Measurements from ENCODE around the gene TSFM. TPM values are rescaled to one million over a fixed set of nuclear protein-coding genes. Genes with fewer than 3 reads are reported as not detected.
A peak's percentile ranks its signal among the peaks of the same experiment; 100 is the strongest.

TSFM gene
- total and polyA plus RNA-seq, 2 of the 4 experiments (the other 2 are of a cell fraction) = 11.5 to 14.0 TPM

DNA sequence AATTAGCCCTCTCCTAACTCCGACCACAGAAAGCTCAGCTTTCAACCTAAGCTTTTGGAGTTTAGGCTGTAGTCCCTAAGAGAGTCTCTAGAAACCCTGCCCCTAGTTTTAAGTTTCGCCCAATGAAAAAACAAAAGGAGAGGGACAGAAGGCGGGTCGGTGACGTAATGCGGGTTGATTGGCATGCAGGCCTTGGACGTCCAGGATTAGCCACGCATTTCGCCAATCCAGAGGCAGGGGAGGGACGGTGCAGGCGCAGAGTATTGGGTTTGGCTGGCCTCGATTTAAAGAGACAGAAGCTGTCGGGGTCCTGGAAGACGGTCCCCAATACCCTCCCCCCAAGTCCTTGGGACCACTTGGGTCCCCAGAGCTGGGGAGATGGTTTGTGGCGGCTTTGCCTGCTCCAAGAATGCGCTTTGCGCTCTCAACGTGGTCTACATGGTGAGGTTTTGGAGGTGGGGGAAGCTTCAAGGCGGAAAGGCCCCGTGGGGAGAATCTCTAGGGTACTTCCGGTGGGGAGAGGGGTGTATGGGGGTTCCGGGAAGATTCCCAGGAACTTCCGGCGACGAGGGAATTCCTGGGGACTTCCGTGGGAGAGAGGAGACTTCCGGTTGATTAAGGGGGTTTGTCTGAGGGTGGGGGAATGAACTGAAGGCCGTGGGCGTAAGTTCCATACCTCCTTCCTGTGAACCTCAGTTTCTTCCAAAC, 37.7 kb upstream of the TSFM start, which contains the start of gene TSPAN31:
Gene TSPAN31, plus strand, starts transcription at position 263 of the 708 bp plus-strand sequence. Its CDS starts 116 bp downstream, at position 379.
- Histone ChIP-seq H2BK5ac (ENCODE audit: low read depth, low read length, poor library complexity, severe bottlenecking) (peak within 1 kb of the TSS; percentile 92), H3K27ac (ENCODE audit: insufficient read depth, low read length) (peak within 1 kb of the TSS; percentile 93), H2AK9ac (replicated peaks; ENCODE audit: low read depth, low read length, poor library complexity) (peak within 1 kb of the TSS; percentile 99), H3K4me3 (ENCODE audit: insufficient read depth, low read depth, low read length) (peak within 1 kb of the TSS; percentile 69), H3K4ac (ENCODE audit: low read depth, low read length) (peak within 1 kb of the TSS; percentile 100), H4K91ac (ENCODE audit: insufficient read depth, low read depth, low read length) (peak within 1 kb of the TSS; percentile 96), H2BK15ac (ENCODE audit: low read depth, low read length) (peak within 1 kb of the TSS; percentile 9; the same call in 1 of the 3 replicates), H3K9me1 (ENCODE audit: insufficient read depth, low read length) (peaks cover 6% of the 10 kb centered on the region), H3K36me3 (ENCODE audit: control insufficient read depth, insufficient read depth, low read length) (peaks cover 14% of the 10 kb centered on the region), H3K14ac (replicated peaks; ENCODE audit: low read depth, low read length) (peak within 1 kb of the TSS; percentile 100), H2BK20ac (ENCODE audit: low read depth, low read length) (peak within 1 kb of the TSS; percentile 28; the same call in 1 of the 2 replicates), H3K56ac (ENCODE audit: extremely low read depth, insufficient read depth, low read length) (peak within 1 kb of the TSS; percentile 97), H3K9me3 (ENCODE audit: control insufficient read depth, insufficient read depth, low read length) (no peaks in the 10 kb centered on the region), H3K18ac (ENCODE audit: low read depth, low read length) (peak within 1 kb of the TSS; percentile 89), H3K9ac (ENCODE audit: low read depth, low read length) (peak within 1 kb of the TSS; percentile 90), H3K27me3 (ENCODE audit: control insufficient read depth, insufficient read depth, low read length) (peaks cover 22% of the 10 kb centered on the region), H4K5ac (ENCODE audit: low read depth, low read length) (peak within 1 kb of the TSS; percentile 91), H3K79me1 (ENCODE audit: low read depth in 1 of 2, low read length in 2 of 2) (peaks cover 13 to 36% of the 10 kb centered on the region in 2 experiments; a peak in 3 of 4 replicates), H2AFZ (replicated peaks; ENCODE audit: low read length, poor library complexity) (peak within 1 kb of the TSS; percentile 96), H2AK5ac (ENCODE audit: low read depth, low read length) (peak within 1 kb of the TSS; percentile 98), H4K20me1 (ENCODE audit: insufficient read depth, low read length) (no peaks in the 10 kb centered on the region), H3K4me1 (ENCODE audit: control insufficient read depth, insufficient read depth, low read length) (peaks cover 3% of the 10 kb centered on the region), H3K23ac (ENCODE audit: low read depth, low read length) (peak within 1 kb of the TSS; percentile 98), H3K4me2 (ENCODE audit: low read depth, low read length) (peak within 1 kb of the TSS; percentile 94), H2BK120ac (ENCODE audit: low read depth, low read length) (peak within 1 kb of the TSS; percentile 83), H4K8ac (ENCODE audit: low read depth in 2 of 2, low read length in 2 of 2) (peak within 1 kb of the TSS; percentile 74 to 100)
- 0% methylated on average over 12 of the region's 29 CpGs; no CpG with 5 or more reads in 1 of the 2 experiments for WGBS, 2 experiments (ENCODE audit: extremely low coverage in 2 of 2, insufficient read length in 1 of 2)
- dilution Hi-C loops (cut with HindIII; ENCODE audit: low sequenced_read_pairs, unreplicated experiment) = no loop called here
- ChIA-PET CTCF (interaction anchor here (1.9 kb wide), 1 partner anchor 9 kb away, joined by 6 read pairs; no protein-coding TSS in a partner anchor), POLR2A (ENCODE audit: unreplicated experiment) (interaction anchor here (1.0 to 1.1 kb wide), 2 partner anchors 19 to 27 kb away, joined by 4 to 5 read pairs; partner anchors contain the start of genes EEF1AKMT3 and METTL1)
- intact Hi-C loops (cut with micrococcal nuclease) = no loop called here
- BruUV-seq (replicated peaks) = no TSS peak
- in situ Hi-C loops (cut with MboI; ENCODE audit: low sequenced_read_pairs) = no loop called here
- ATAC-seq (ENCODE audit: low read depth) (peak; percentile 95), DNase-seq (peak; percentile 99)
- TF ChIP-seq SMC3 (IDR thresholded peaks at IDR 0.05; ENCODE audit: low read depth, low read length) = no peak
- TF ChIP-seq BHLHE40 (IDR thresholded peaks at IDR 0.05; ENCODE audit: low read depth, low read length) = no peak
- TF ChIP-seq RCOR1 (IDR thresholded peaks at IDR 0.05; ENCODE audit: insufficient replicate concordance, low read length) = no peak
- TF ChIP-seq CEBPB (IDR thresholded peaks at IDR 0.05; ENCODE audit: low read depth, low read length) = peak; percentile 86
- peak; percentile 81; the same call in 1 of the 2 replicates for TF ChIP-seq CHD1 (IDR thresholded peaks at IDR 0.05; ENCODE audit: low read depth, low read length)
- no peak for TF ChIP-seq NFE2L2 (IDR thresholded peaks at IDR 0.05; ENCODE audit: low read depth, low read length)
- no peak for TF ChIP-seq MAFK (IDR thresholded peaks at IDR 0.05; ENCODE audit: low read depth, low read length)
- TF ChIP-seq, protein P1, sequence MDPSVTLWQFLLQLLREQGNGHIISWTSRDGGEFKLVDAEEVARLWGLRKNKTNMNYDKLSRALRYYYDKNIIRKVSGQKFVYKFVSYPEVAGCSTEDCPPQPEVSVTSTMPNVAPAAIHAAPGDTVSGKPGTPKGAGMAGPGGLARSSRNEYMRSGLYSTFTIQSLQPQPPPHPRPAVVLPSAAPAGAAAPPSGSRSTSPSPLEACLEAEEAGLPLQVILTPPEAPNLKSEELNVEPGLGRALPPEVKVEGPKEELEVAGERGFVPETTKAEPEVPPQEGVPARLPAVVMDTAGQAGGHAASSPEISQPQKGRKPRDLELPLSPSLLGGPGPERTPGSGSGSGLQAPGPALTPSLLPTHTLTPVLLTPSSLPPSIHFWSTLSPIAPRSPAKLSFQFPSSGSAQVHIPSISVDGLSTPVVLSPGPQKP (IDR thresholded peaks at IDR 0.05; ENCODE audit: borderline replicate concordance, low read depth, low read length) = no peak
- TF ChIP-seq MAZ (IDR thresholded peaks at IDR 0.05; ENCODE audit: borderline replicate concordance, low read depth, low read length) = peak; percentile 43; the same call in 1 of the 2 replicates
- TF ChIP-seq MXI1 (IDR thresholded peaks at IDR 0.05; ENCODE audit: borderline replicate concordance, low read depth, low read length) = no peak
- TF ChIP-seq, protein P2, sequence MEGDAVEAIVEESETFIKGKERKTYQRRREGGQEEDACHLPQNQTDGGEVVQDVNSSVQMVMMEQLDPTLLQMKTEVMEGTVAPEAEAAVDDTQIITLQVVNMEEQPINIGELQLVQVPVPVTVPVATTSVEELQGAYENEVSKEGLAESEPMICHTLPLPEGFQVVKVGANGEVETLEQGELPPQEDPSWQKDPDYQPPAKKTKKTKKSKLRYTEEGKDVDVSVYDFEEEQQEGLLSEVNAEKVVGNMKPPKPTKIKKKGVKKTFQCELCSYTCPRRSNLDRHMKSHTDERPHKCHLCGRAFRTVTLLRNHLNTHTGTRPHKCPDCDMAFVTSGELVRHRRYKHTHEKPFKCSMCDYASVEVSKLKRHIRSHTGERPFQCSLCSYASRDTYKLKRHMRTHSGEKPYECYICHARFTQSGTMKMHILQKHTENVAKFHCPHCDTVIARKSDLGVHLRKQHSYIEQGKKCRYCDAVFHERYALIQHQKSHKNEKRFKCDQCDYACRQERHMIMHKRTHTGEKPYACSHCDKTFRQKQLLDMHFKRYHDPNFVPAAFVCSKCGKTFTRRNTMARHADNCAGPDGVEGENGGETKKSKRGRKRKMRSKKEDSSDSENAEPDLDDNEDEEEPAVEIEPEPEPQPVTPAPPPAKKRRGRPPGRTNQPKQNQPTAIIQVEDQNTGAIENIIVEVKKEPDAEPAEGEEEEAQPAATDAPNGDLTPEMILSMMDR (conservative IDR thresholded peaks at IDR 0.05; ENCODE audit: low read depth, low read length) = no peak
- TF ChIP-seq RAD21 (IDR thresholded peaks at IDR 0.05; ENCODE audit: low read length) = no peak
- TF ChIP-seq, protein P3, sequence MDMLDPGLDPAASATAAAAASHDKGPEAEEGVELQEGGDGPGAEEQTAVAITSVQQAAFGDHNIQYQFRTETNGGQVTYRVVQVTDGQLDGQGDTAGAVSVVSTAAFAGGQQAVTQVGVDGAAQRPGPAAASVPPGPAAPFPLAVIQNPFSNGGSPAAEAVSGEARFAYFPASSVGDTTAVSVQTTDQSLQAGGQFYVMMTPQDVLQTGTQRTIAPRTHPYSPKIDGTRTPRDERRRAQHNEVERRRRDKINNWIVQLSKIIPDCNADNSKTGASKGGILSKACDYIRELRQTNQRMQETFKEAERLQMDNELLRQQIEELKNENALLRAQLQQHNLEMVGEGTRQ (IDR thresholded peaks at IDR 0.05; ENCODE audit: low read depth, low read length) = no peak
